GM06990 (cell line): ENCODE data around the gene TCF21.

ENCODE experiments used
- DNase-seq: peaks from one replicate; pipeline ENCODE4 v3.0.0-alpha.2; 2011; ENCODE audit not compliant: insufficient read length; ENCODE audit errors: extremely low read depth
- H3K27me3 ChIP-seq: replicated peaks from 2 replicates; pipeline ENCODE4 v1.6.0; 2011; ENCODE audit warnings: low read length; ENCODE audit not compliant: control insufficient read depth, insufficient read depth
- H3K36me3 ChIP-seq: 2 replicates; pipeline ENCODE4 v1.5.1; 2011; ENCODE audit warnings: low read length; ENCODE audit not compliant: control insufficient read depth, insufficient read depth
- H3K4me3 ChIP-seq: replicated peaks from 2 replicates; pipeline ENCODE4 v1.5.1; 2011; ENCODE audit warnings: low read depth, mild to moderate bottlenecking, control low read depth, low read length
- CTCF ChIP-seq: IDR thresholded peaks from 2 replicates; pipeline ENCODE4 v1.5.1; 2011; ENCODE audit warnings: low read length, control low read depth, mild to moderate bottlenecking, inconsistent platforms; ENCODE audit not compliant: insufficient read depth, poor library complexity, severe bottlenecking

The TCF21 gene

GRCh38 chr6:133937909-133938308 lies 49.0 kb downstream of the TCF21 start:
- H3K4me3 ChIP-seq = no peak overlapping the region

GRCh38 chr6:133938533-133938932 lies 49.6 kb downstream of the TCF21 start:
- no peak for TF ChIP-seq CTCF
- H3K4me3 ChIP-seq = no peak overlapping the region
- DNase-seq = no peak
- H3K36me3 ChIP-seq = no peaks in the 10 kb centered on the region
- H3K27me3 ChIP-seq = no peaks in the 10 kb centered on the region

More at GRCh38 chr6:133937909-133938308, 49.0 kb downstream of the TCF21 start:
- Histone ChIP-seq H3K27me3 (no peaks in the 10 kb centered on the region), H3K36me3 (no peaks in the 10 kb centered on the region)
- no peak for DNase-seq
- no peak for TF ChIP-seq CTCF

- Histone ChIP-seq H3K36me3 (no peaks in the 10 kb centered on the region), H3K27me3 (no peaks in the 10 kb centered on the region), H3K4me3 (no peak overlapping the region)
- TF ChIP-seq CTCF = no peak
- no peak for DNase-seq
These were observed 51.1 kb downstream of the TCF21 start for GRCh38 chr6:133939778-133940667.
